Measurements from ENCODE around the gene COL6A2. TPM values are rescaled to one million over a fixed set of nuclear protein-coding genes. Genes with fewer than 3 reads are reported as not detected.

The COL6A2 gene
- total RNA-seq, 1 experiment from 2014 or later: 129 TPM

DNA sequence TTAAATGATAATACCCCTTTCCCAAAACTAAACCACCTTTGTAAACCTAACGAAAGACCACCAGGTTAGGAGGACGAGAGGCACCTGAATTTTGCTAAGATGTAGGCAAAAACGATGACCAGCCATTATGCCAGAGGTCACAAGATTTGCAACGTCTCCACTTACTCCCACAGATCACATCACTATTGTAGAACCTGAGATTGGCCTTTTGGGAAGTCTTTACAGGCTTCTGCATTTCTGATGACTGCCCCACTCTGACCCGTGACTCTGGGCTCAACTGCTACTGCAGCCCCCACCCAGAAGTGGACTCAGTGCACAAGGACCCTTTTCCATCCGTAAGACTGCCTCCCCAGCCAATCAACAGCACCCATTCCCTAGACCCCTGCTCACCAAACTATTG lies 36.4 kb upstream of the COL6A2 start:
- Histone ChIP-seq H3K27ac (ENCODE audit: insufficient read length, low read depth, low read length) (no peak overlapping the region), H3K4me2 (ENCODE audit: insufficient read depth, insufficient read length, low read length) (no peak overlapping the region), H3K4me1 (ENCODE audit: insufficient read depth, low read length) (no peaks in the 10 kb centered on the region), H2BK12ac (ENCODE audit: insufficient read length, low read depth, low read length) (no peak overlapping the region), H3K23ac (ENCODE audit: insufficient read length, low read depth, low read length) (no peak overlapping the region), H4K20me1 (ENCODE audit: control insufficient read depth, insufficient read depth, insufficient read length) (peaks cover 2% of the 10 kb centered on the region), H3K23me2 (ENCODE audit: insufficient read length, low read depth, low read length, poor library complexity, severe bottlenecking) (no peaks in the 10 kb centered on the region), H2AK5ac (ENCODE audit: insufficient read length, low read length) (no peak overlapping the region), H3K9ac (ENCODE audit: extremely low read depth, insufficient read length, low read length) (no peak overlapping the region), H2BK15ac (ENCODE audit: low read depth, low read length) (no peak overlapping the region), H2AFZ (ENCODE audit: low read length) (no peak overlapping the region), H3K79me2 (ENCODE audit: insufficient read depth, low read length) (no peaks in the 10 kb centered on the region), H2BK5ac (ENCODE audit: insufficient read length, low read length) (no peak overlapping the region), H4K8ac (replicated peaks; ENCODE audit: insufficient read length, low read depth, low read length) (no peak overlapping the region), H3K18ac (ENCODE audit: insufficient read length, low read depth, low read length) (no peak overlapping the region), H3K27me3 (ENCODE audit: insufficient read depth, low read length) (no peaks in the 10 kb centered on the region), H3K14ac (ENCODE audit: insufficient read depth, low read length) (no peak overlapping the region), H3T11ph (ENCODE audit: low read length) (no peak overlapping the region), H3K79me1 (ENCODE audit: insufficient read depth, low read depth, low read length, poor library complexity, severe bottlenecking) (no peaks in the 10 kb centered on the region), H4K91ac (ENCODE audit: insufficient read length, low read depth, low read length) (no peak overlapping the region), H3K9me3 (ENCODE audit: control insufficient read depth, low read depth, low read length) (peaks cover 20% of the 10 kb centered on the region), H2BK20ac (ENCODE audit: low read depth, low read length, poor library complexity, severe bottlenecking) (no peak overlapping the region), H2BK120ac (ENCODE audit: low read depth, low read length, poor library complexity, severe bottlenecking) (no peak overlapping the region), H4K5ac (ENCODE audit: insufficient read length, low read depth, low read length) (no peak overlapping the region), H3K4ac (ENCODE audit: low read depth, low read length) (no peak overlapping the region), H3K56ac (ENCODE audit: insufficient read length, low read depth, low read length) (no peak overlapping the region)
- TF ChIP-seq, protein P1, sequence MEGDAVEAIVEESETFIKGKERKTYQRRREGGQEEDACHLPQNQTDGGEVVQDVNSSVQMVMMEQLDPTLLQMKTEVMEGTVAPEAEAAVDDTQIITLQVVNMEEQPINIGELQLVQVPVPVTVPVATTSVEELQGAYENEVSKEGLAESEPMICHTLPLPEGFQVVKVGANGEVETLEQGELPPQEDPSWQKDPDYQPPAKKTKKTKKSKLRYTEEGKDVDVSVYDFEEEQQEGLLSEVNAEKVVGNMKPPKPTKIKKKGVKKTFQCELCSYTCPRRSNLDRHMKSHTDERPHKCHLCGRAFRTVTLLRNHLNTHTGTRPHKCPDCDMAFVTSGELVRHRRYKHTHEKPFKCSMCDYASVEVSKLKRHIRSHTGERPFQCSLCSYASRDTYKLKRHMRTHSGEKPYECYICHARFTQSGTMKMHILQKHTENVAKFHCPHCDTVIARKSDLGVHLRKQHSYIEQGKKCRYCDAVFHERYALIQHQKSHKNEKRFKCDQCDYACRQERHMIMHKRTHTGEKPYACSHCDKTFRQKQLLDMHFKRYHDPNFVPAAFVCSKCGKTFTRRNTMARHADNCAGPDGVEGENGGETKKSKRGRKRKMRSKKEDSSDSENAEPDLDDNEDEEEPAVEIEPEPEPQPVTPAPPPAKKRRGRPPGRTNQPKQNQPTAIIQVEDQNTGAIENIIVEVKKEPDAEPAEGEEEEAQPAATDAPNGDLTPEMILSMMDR (conservative IDR thresholded peaks at IDR 0.05): no peak
- DNase-seq: no peak
- Mint-ChIP-seq H3K4me1 (peaks cover 4 to 12% of the 10 kb centered on the region in 2 experiments), H3K27ac (no peak overlapping the region), H3K4me3 (no peak overlapping the region), H3K27me3 (ENCODE audit: low read depth) (peaks cover 24% of the 10 kb centered on the region), H3K9me3 (peaks cover 45% of the 10 kb centered on the region in 2 experiments), H3K36me3 (ENCODE audit: insufficient read depth in 1 of 3, low read depth in 3 of 3) (peaks cover 7 to 32% (median 20%) of the 10 kb centered on the region in 3 experiments; a peak in 6 of 7 replicates)
- no CpG with 5 or more reads among the region's 6 CpGs for WGBS (ENCODE audit: extremely low coverage, insufficient read length, low lambda C conversion rate)

All from H9 (cell line).